NCI-H1417 (cell line): ENCODE results near the gene PGP.

Source experiments
- DNase-seq, 3 experiments: peaks; one replicate each; lab custom pipeline; 2025; lab: John Stamatoyannopoulos, UW

The PGP gene

GRCh38 chr16:2199095-2199494, 15.5 kb downstream of the PGP start:
- DNase-seq, result no peak

- DNase-seq, result no peak
Measured at GRCh38 chr16:2198283-2198682, 16.4 kb downstream of the PGP start.

DNA sequence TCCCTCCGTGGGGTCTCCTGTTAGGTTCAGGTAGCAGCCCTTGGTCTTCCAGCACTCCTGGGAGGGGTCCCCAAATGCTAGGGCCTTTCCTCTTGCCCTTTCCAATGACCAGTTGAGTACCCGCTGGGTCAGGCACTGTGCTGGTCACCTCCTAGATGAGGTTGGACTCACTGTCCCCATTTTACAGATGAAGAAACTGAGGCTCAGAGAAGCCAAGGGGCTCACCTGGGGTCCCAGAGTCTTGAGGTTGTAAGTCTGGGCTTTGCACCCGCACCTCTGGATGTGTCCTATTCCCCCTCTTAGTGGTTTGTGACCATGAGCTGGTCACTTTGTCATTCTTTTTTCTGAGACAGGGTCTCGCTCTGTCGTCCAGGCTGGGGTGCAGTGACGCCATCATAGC, 16.9 kb downstream of the PGP start:
- no peak for DNase-seq

DNA sequence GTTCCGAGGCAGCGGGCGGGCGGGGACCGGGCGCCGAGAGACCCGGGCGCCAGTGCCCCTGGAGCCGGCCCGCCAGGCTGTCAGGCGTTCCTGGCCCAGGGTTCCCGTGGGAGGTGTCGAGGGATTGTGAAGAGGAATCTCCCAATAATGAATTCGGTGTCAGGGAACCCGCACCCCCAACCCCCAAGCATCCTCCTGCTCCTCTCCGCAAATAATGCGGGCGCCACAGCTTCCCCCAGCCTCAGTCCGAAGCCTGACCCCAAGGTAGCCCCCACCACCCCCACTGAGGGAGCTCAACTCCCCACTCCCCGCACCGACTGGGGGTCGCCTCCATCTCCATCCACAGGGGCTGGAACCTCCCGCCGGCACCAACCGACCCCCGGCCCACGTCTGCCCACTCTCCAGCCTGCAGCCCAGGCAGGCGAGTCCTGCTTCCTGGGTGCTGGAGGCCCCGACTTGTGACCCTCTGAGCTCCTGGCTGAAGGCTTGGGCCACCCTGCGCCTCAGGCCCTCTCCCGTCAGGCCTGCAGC, 17.6 kb downstream of the PGP start:
- no peak for DNase-seq

- DNase-seq, result peak; percentile 31 to 52 (median 45)
Measured at GRCh38 chr16:2196162-2196980, 18.3 kb downstream of the PGP start, which contains the start of gene CASKIN1. Gene CASKIN1, minus strand, starts transcription at chr16:2196605. Its CDS starts 173 bp downstream, at chr16:2196432.

DNA sequence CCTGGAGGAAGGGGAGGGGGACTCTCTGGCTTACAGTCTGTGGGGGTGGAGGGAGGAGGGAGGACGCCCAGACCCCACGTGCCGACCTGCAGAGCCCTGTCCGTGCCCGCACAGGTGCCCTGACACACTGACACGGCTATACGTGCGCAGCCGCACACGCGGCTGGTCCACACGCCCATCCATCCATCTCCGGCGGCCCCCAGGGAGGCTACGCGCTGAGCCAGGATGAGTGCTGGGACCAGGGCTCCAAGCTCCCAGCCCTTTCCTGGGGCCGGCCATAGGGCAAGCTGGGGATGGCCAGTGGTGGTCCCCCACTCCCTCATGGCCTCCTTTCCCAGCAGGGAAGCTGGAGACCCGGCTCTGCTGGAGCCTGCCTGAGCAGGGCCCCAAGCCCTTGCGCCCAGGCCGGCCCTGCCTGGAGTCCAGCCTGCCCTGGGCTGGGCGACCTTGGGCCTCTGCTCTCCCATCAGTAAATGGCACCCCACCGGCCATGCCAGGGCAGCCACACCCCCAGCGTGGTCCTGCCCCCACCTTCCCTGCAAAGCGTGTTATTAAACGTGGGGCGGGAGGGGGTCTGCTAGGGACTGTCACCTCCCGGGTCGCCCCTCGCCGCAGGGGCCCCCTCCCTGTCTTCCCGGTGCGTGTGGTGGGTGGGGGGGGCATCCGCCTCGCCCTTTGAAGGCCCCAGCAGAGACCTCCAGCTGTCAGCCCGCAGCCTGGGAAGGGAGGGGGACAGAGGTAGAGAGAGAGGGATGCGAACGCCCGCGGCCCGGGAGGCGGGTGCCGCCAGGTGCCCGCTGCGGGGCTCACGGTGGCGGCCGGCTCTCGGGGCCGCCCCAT, 19.1 kb downstream of the PGP start:
- DNase-seq, result peak in 1 of 3 experiments; percentile 37

DNA sequence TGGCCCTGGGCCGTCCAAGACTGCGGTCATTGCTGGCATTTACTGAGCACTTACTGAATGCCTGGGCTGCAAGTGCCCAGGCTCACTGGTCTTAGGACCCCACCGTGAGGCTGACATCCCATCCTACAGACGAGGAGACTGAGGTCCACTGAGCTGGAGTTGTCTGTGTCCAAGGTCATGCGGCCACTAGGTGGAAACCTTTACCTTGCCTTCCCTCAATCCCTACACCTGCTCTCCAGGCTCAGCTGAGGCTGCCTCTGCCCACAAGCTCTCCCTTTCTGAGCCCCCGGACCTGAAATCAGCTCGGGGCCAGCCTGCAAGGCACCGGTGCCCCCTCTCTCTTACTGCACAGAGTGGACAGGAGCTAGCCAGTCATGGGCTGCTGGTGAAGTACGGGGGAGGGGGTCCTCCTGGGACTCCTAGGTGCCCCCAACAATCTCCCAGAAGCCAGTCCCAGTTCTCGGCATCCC, 19.8 kb downstream of the PGP start:
- peak; percentile 64 to 82 (median 74) for DNase-seq

DNA sequence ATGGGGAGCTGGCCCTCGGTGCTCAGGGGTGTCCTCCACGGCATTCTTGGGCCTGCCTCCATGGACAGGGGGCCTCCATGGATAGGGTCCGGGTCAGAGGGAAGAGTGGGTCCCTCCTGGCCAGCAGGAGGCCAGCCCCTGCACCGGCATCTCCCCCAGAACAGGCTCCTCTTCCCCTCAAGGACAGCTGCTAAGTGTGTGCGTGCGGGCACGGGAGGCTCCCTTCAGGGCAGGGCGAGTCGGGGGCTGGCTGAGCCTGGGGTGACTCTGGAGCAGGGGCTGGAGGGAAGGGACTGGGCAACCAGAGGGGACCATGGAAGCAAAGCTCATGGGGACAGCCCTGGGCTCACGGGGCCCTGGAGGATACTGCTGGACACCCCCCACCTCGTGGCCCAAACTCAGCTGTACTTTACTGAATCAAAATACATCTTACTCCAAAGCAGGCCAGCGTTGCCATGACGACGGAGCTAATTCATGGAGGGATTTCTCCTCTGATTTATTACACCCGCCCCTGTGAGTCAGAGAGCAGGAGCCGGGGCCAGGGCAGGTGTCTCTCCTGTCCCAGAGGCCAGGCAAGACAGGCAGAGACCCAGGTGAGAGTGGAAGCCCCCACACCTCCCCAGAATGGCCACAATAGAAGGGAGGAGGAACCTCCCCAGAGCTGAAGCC, 20.3 kb downstream of the PGP start:
- peak in 2 of 3 experiments; percentile 37 to 73 for DNase-seq

DNA sequence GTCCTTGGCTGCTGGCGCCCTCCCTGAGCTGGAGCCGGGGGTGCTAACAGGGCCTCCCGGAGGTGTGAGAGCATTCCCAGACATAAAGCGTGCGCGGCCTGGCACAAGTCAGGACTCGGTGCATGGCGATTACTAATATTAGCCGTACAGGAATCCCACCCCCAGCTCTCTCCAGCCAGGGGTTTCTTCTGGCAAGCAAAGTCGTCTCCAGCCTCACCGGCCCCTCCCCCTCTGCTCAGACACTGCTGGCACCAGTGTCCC, 23.3 kb downstream of the PGP start:
- no peak for DNase-seq

DNA sequence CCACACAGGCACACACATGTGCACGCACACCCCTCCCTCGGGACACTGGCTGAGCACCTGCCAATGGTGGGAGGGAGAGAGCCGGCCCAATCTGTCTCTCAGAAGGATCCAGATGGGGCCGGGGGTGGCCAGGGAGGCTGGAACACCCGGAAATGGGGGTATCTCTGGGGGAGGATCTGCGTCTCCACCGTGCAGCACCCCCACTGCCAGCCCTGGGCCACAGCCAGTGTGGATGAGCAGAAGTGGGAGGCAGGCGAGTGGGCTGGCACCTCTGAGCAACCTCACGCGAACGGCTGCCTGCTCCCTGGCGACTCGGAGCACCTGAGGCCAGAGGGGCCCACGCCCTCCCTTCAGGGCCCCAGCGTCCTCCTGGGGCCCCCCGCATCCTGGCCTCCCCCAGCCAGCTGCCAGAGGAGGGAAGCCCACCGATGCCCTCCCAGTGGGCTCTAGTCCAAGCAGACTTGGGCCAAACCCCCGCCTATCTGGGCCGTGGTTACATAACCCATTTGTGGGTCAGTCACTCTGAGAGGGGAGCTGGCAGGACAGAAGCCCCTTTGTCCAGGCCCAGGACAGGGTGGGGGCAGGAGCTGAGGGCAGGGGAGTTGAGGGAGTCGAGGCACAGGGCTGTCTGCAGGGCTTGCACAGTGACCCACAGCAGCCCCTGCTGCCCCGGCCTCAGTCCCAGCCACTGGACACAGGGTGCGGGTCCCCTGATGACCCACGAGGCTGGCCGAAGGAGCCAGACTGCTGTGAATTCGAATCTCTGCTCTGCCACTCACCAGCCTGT, 23.8 kb downstream of the PGP start:
- DNase-seq, result no peak

- no peak for DNase-seq
Measured at GRCh38 chr16:2190002-2190658, 24.5 kb downstream of the PGP start.

DNA sequence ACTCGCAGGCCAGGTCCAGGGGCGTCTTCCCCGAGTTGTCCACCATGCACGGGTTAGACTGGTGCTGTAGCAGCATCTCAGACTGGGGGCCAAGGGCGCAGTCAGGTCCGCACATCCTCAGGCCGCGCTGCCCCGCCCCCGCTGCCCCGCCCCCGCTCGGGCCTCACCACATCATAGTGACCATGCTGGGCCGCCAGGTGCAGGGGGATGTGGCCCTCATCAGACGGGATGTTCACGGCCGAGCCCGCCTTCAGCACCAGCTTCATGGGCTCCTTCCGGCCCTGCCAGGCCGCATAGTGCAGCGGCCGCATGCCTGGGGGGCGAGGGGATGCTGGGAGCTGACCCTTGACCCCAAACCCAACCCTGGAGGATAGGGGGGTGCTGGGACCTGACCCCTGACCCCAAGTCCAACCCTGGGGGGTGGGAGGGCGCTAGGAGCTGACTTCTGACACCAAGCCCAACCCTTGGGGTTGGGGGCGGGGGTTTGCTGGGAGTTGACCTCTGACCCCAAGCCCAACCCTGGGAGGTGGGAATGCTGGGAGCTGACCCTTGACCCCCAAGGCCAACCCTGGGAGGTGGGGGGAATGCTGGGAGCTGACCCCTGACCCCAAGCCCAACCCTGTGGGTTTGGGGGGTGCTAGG, 25.3 kb downstream of the PGP start:
- no peak for DNase-seq

GRCh38 chr16:2188395-2188794, 26.2 kb downstream of the PGP start:
- DNase-seq, result no peak

DNA sequence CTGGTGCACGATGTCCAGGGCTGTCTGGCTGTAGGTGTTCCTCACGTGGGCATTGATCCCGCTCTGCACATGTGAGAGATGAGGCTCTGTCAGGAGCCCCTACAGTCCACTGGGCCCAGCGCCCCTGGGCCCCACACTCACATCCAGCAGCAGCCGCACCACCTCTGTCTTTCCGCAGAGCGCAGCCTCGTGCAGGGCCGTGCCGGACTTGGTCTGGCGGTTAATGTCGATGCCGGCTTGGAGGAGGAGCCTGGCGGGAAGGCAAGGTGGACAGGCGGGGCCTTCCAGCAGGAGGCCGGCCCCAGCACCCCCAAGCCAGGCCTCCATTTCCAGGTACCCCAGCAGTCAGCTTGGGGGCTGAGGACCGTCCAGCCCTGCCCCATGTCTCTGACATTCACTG, 27.4 kb downstream of the PGP start:
- no peak for DNase-seq

DNA sequence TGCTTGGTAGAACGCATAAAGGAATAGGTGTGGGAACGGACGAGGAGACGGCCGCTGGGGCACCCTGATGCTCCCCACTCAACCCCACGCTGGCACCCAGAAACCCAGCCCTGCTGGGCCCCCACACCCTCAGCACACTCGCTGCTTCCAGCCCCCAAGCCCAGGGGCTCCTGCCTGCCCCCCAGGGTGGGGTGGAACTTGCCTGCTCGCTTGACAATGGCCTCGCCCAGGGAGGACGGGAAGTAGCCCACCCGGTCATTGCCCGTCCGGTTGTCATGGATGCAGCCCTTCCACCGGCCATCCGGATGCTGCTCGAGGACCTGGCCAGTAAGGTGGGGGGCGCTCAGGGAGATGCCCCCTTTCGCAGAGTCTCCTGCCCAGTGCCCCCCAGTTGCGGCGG, 28.1 kb downstream of the PGP start:
- no peak for DNase-seq

- DNase-seq, result no peak
Measured at GRCh38 chr16:2186064-2186463, 28.6 kb downstream of the PGP start.

- DNase-seq, result no peak
Measured at GRCh38 chr16:2184962-2185361, 29.7 kb downstream of the PGP start.

DNA sequence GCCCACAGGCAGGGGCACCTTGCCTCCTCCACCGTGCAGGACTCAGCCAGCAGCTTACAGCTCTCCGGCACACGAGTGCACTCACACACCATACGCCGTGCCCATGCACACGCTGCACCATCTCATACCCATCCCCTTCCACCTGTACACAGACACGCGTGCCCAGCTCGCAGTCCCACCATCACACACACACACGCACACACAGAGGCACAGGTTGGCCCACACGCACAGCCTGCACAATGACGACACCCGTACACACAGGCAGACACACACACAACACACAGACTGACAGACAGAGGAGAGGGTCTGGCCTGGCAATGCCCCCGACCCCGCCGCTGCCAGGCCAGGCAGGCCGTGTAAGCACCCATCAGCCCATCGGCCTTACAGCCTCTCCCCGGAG, 30.3 kb downstream of the PGP start:
- DNase-seq, result no peak

DNA sequence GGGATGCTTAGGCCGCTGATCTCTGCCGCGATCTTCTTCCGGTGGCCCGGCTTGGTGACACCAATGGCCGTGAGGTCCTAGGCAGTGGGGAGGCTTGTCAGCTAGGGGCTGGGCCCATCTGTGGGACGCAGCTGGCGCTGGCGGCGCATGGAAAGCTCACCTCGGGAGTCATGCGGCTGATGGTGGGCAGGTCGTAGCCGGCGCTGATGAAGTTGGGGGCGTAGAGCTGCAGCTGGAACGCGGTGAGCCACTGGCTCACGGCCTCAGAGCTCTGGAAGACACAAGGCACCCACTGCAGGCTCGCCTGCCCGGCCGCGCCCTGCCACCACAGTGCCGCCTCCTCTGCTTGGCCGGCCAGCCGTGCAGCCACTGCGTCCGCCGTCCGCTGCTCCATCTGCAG, 31.0 kb downstream of the PGP start:
- no peak for DNase-seq

DNA sequence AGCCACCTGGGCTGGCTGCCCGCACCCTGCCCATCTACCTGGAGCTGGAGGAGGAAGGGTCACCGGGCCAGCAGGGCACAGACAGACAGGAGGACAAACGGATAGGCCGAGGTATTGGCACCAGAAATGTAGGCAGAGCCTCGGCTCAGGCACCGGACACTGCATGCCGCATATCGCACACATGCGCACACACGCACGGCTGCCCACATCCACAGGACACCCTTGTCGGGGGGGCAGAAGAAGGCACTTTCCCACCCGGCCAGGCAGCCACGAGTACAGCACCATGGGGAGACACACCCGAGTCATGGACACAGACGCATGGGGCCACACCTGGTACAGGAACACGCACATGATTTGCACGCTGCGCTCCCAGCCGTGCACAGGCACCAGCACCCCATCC, 32.7 kb downstream of the PGP start:
- DNase-seq, result no peak
